ENCODE results near the gene DLG5.

The DLG5 gene

GRCh38 chr10:77742172-77742571 is 184.4 kb downstream of the DLG5 start:
- no peak for DNase-seq

GRCh38 chr10:77741746-77742145 is 184.8 kb downstream of the DLG5 start:
- no peak for DNase-seq
